ENCODE data around the gene GMPPA. TPM values are rescaled to one million over a fixed set of nuclear protein-coding genes. Genes with fewer than 3 reads are reported as not detected.
A peak's percentile ranks its signal among the peaks of the same experiment; 100 is the strongest.

Gene GMPPA
- total RNA-seq, 4 donors from 2014 or later = 11.3 to 26.4 (median 14.2) TPM

GRCh38 chr2:219469186-219469724, 29.4 kb upstream of the GMPPA start:
- no peak for ATAC-seq
- Histone ChIP-seq H3K36me3 (peaks cover 0 to 92% of the 10 kb centered on the region in 2 donors), H3K4me3 (no peak overlapping the region), H3K9me3 (no peaks in the 10 kb centered on the region), H3K27ac (peak overlapping the region in 3 of 4 donors; percentile 81 to 97 (median 93)), H3K27me3 (no peaks in the 10 kb centered on the region), H3K4me1 (peaks cover 4 to 81% (median 9%) of the 10 kb centered on the region in 3 donors)
- whole genome bisulfite sequencing, 2 donors (ENCODE audit: low coverage in 1 of 2) = 43% methylated on average over 5 of the region's 16 CpGs; no CpG with 5 or more reads in 1 of the 2 donors
- TF ChIP-seq EP300 (IDR thresholded peaks at IDR 0.05) (no peak), POLR2A (IDR thresholded peaks at IDR 0.05) (no peak), POLR2AphosphoS5 (IDR thresholded peaks at IDR 0.05) (peak; percentile 49)

- Histone ChIP-seq H3K27ac (peak overlapping the region in 3 of 4 donors; percentile 81 to 97 (median 93)), H3K4me3 (no peak overlapping the region), H3K4me1 (peaks cover 0 to 81% (median 3%) of the 10 kb centered on the region in 3 donors), H3K27me3 (no peaks in the 10 kb centered on the region), H3K36me3 (peaks cover 0 to 92% of the 10 kb centered on the region in 2 donors), H3K9me3 (no peaks in the 10 kb centered on the region)
- ATAC-seq = no peak
- TF ChIP-seq, protein P1, sequence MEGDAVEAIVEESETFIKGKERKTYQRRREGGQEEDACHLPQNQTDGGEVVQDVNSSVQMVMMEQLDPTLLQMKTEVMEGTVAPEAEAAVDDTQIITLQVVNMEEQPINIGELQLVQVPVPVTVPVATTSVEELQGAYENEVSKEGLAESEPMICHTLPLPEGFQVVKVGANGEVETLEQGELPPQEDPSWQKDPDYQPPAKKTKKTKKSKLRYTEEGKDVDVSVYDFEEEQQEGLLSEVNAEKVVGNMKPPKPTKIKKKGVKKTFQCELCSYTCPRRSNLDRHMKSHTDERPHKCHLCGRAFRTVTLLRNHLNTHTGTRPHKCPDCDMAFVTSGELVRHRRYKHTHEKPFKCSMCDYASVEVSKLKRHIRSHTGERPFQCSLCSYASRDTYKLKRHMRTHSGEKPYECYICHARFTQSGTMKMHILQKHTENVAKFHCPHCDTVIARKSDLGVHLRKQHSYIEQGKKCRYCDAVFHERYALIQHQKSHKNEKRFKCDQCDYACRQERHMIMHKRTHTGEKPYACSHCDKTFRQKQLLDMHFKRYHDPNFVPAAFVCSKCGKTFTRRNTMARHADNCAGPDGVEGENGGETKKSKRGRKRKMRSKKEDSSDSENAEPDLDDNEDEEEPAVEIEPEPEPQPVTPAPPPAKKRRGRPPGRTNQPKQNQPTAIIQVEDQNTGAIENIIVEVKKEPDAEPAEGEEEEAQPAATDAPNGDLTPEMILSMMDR (IDR thresholded peaks at IDR 0.05) = no peak
- TF ChIP-seq POLR2AphosphoS5 (IDR thresholded peaks at IDR 0.05) = no peak
- no peak for TF ChIP-seq POLR2A (IDR thresholded peaks at IDR 0.05)
- TF ChIP-seq EP300 (IDR thresholded peaks at IDR 0.05) = no peak
- 15 to 64% methylated on average over 4 of the region's 4 CpGs for WGBS, 2 donors (ENCODE audit: low coverage in 1 of 2)
These were observed 28.3 kb upstream of the GMPPA start for GRCh38 chr2:219470429-219470828.

- no peaks in the 10 kb centered on the region for H3K27me3 ChIP-seq
- H3K36me3 ChIP-seq = peaks cover 0 to 81% of the 10 kb centered on the region in 2 donors
- ATAC-seq = no peak
- H3K4me3 ChIP-seq = no peak overlapping the region
- TF ChIP-seq, protein P1 (IDR thresholded peaks at IDR 0.05) = no peak
- no peak for TF ChIP-seq POLR2AphosphoS5 (IDR thresholded peaks at IDR 0.05)
- no peak for TF ChIP-seq POLR2A (IDR thresholded peaks at IDR 0.05)
- TF ChIP-seq EP300 (IDR thresholded peaks at IDR 0.05) = no peak
- H3K9me3 ChIP-seq = no peaks in the 10 kb centered on the region
- peaks cover 0 to 81% (median 2%) of the 10 kb centered on the region in 3 donors for H3K4me1 ChIP-seq
- WGBS, 2 donors (ENCODE audit: low coverage in 1 of 2) = 80% methylated on average over 2 of the region's 22 CpGs; no CpG with 5 or more reads in 1 of the 2 donors
- peak overlapping the region in 3 of 4 donors; percentile 81 to 97 (median 93) for H3K27ac ChIP-seq
These were observed 27.0 kb upstream of the GMPPA start for GRCh38 chr2:219471476-219472371.

DNA sequence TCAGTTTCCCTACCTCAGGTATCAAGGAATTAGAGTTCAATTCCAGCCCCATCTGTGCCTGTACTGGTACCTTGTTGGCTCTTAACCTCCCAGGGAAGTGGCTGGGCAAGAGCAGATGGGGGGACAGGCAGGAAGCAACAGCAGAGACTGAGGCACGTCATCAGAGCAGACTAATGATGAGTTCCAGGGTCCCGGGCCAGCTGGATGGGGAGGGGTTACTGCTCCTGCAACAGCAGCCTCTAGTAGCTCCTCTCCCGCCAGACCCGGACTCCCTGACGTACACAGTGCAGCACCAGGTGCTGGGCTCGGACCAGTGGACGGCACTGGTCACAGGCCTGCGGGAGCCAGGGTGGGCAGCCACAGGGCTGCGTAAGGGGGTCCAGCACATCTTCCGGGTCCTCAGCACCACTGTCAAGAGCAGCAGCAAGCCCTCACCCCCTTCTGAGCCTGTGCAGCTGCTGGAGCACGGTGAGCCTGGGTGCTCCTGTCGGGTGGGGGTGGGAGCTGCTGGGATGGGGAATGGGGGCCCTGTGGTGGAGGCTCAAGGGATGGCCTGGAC, 26.0 kb upstream of the GMPPA start:
- H3K4me3 ChIP-seq = no peak overlapping the region
- WGBS, 2 donors (ENCODE audit: low coverage in 1 of 2) = 60 to 70% methylated on average over 2 to 3 of the region's 12 CpGs
- no peak for ATAC-seq
- TF ChIP-seq POLR2A (IDR thresholded peaks at IDR 0.05) (no peak), EP300 (IDR thresholded peaks at IDR 0.05) (no peak)
- H3K27me3 ChIP-seq = no peaks in the 10 kb centered on the region
- H3K9me3 ChIP-seq = no peaks in the 10 kb centered on the region
- H3K27ac ChIP-seq = peak overlapping the region in 3 of 4 donors; percentile 81 to 97 (median 93)
- peaks cover 0 to 81% (median 0%) of the 10 kb centered on the region in 3 donors for H3K4me1 ChIP-seq
- peaks cover 0 to 82% of the 10 kb centered on the region in 2 donors for H3K36me3 ChIP-seq

GRCh38 chr2:219473511-219473910, 25.2 kb upstream of the GMPPA start:
- Histone ChIP-seq H3K4me3 (no peak overlapping the region), H3K9me3 (no peaks in the 10 kb centered on the region), H3K27ac (peak overlapping the region in 3 of 4 donors; percentile 81 to 97 (median 93)), H3K4me1 (peaks cover 0 to 75% (median 0%) of the 10 kb centered on the region in 3 donors), H3K27me3 (no peaks in the 10 kb centered on the region), H3K36me3 (peaks cover 0 to 85% of the 10 kb centered on the region in 2 donors)
- TF ChIP-seq, protein P1 (IDR thresholded peaks at IDR 0.05) = no peak
- TF ChIP-seq POLR2AphosphoS5 (IDR thresholded peaks at IDR 0.05) (no peak), EP300 (IDR thresholded peaks at IDR 0.05) (no peak), POLR2A (IDR thresholded peaks at IDR 0.05) (no peak)
- ATAC-seq = no peak
- WGBS, 2 donors (ENCODE audit: low coverage in 1 of 2) = 20 to 40% methylated on average over 1 of the region's 18 CpGs
